ENCODE data around the gene FSIP2.

- no peak for TF ChIP-seq SP1 (IDR thresholded peaks at IDR 0.05)
- no peak for TF ChIP-seq PKNOX1 (IDR thresholded peaks at IDR 0.05)
- TF ChIP-seq FOXM1 (IDR thresholded peaks at IDR 0.05; ENCODE audit: borderline replicate concordance): no peak
- TF ChIP-seq TARDBP (IDR thresholded peaks at IDR 0.05): no peak
- TF ChIP-seq FOXA1 (IDR thresholded peaks at IDR 0.05): no peak
- TF ChIP-seq SUZ12 (IDR thresholded peaks at IDR 0.05): no peak
Measured at GRCh38 chr2:185875136-185875931, 136.7 kb downstream of the FSIP2 start.

Data from HEK293T (cell line).